Measurements from ENCODE around the gene RARB.

The RARB gene

GRCh38 chr3:25472731-25473130 lies 44.7 kb downstream of the RARB start:
- no peak for DNase-seq (ENCODE audit: low spot score)

DNA sequence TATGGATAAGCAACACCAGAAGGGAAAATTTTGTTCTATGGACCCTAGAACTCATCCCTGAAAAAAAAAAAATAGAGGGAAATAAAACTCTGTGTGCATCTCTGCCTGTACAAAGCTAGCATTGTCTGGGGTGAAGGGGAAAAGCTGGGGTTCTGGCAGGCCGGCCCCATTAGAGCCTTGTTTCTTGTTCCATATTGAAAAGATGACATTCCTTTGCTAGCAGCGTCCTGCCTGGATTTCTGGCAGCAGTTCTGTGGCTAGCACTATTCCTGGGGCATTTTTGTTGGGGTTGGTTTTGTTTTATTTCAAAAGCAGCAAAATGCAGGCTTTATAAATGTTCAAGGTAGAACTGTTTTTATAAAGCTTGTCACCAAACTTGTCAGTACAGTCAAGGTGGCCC lies 45.2 kb downstream of the RARB start:
- DNase-seq (ENCODE audit: low spot score): no peak

DNA sequence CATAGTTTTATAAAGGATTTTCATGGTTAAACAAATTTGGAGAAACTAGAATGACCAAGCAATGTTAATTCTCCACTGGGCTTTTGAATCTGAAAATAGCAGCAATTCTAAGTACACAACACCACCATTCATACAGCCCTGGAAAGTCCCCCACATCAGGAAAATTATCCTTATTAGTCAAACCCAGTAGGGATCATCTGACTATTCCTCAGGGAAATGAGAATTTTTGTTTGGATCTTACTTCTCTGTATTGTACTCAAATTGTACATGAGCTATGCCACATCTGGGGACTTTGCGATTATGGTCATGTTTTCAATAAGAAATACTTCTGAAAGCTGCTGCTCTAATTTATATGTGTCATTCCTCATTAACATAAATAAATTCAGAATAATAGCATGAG lies 46.0 kb downstream of the RARB start:
- DNase-seq (ENCODE audit: low spot score): no peak

- DNase-seq (ENCODE audit: low spot score): no peak
These were observed 48.6 kb downstream of the RARB start for GRCh38 chr3:25476639-25477038.

DNA sequence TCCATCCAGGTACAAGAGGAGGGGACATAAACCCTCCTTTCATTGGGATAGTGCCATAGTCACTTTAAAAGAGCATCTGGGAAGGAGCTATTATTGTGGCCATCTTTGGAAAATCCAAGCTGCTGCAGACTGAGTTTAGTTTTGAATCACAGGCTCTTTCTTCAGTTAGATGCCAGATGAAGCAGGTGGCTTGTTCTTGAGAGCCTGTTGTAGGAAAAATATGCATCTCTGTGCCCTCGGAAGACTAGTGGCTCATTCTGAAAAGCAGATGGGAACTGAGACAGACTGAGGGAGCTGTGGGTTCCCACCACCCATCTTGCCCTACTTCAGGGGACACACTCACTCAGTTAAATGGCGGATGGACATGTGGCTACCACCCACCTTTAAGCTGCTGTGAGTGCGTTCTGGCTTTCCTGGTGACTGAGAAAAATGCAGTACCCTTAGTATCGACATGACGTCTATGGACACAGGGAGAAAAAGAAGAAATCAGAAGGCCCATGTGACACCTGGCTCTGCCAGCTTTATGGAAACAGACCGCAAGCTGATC lies 50.2 kb downstream of the RARB start:
- no peak for DNase-seq (ENCODE audit: low spot score)

DNA sequence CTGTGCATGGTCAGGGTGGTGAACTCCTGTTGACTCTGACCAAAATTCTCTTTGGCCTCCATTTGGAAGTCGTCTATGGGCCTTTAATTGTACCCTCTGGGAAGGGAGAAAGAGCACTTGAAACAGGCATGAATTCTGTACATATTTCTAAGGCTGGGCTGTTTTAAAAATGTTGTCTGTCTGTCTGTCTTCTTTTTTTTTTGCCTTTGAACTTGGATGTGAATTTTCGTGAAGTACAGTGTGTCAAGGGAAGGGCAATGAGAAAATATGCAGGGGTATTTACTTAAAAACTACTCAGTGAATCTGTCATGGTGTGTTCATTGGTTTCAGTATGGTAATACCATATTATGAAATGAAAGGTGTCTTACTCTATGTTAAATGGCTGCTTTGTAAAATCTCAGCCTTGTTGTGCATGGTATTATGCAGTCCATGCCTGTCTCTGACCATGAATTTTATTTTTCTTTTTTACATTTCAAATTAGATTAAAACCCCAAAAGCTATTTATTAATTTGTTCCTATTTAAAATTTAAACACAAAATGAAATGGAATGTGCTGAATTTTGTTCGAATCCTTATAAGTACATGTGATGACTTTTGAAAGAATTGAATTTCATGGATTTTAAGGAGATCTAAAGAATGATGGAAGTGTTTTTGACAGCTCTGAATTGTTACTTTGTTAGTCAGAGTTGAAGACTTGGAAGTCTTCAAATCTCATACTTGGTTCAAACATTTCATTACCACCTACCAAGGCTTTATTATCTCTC lies 51.1 kb downstream of the RARB start:
- no peak for DNase-seq (ENCODE audit: low spot score)

DNA sequence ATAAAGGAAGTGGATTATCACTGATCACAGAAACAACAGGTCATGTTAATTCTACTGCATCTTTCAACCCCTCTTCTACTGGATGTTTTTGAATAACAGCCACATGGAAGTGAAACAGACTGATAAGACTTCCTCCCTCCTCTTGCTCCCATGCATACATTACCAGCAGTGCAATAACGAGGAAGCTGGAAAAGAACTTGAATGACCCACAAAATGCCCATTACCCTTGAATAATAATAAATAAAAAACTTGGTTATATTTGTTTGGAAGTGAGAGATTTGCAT lies 51.6 kb downstream of the RARB start:
- DNase-seq (ENCODE audit: low spot score): no peak

- DNase-seq (ENCODE audit: low spot score): no peak
These were observed 52.7 kb downstream of the RARB start for GRCh38 chr3:25480811-25481210.

- no peak for DNase-seq (ENCODE audit: low spot score)
These were observed 53.3 kb downstream of the RARB start for GRCh38 chr3:25481386-25481785.

DNA sequence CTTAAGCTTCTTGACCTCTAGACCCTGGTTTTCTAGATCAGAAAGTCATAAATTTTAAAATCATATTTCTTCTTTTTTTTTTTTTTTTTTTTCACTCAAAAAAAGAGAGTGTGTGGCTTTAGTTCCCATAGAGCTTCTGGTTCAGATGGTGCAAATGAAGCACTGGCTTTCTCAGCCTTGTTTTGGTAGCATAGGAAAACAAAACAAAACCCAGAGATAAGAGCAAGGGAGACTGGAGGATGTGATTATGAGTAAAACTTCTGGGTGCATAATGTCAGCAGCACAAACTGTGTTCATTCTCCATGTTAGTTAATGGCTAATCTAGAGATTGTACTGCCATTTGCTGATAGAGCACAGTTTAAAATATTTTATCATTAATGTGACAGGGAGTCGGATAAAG lies 55.4 kb downstream of the RARB start:
- no peak for DNase-seq (ENCODE audit: low spot score)

DNA sequence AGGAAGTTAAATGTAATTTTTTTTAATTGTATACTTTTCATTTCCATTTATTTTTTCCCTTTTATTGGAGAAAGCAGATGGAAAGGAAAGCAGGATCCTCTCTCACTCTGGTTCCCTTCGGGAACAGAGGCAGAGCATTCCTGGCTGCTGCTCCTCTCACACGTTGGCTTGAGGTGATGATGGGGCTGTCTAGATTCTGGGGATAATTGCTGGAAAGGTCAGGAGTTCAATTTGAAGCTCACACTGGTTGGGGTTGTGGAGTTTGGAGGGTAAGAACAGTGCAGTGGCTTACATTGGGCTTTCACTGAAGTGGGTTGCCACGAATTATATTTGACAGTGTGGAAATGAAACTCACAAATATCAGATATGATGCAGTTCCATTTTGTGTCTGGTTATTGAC lies 57.6 kb downstream of the RARB start:
- DNase-seq (ENCODE audit: low spot score): no peak

DNA sequence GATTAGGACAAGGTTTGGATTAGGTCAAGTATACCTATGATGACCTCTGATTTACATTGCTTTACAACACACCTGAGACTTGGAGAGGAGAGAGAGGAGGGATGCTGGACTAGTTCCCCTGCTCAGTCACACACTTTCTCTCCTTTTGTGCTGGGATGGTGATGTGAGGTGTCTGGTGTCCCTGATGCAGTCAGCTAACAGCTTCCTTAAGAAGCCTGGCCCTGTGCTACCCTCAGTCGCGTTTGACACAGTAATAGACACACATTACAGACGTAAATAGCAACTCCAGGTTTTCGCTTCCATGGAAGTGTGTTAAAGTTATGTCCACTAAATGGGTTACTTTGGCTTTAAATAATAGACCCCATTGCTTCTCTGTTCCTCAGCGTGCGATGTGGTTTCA lies 58.9 kb downstream of the RARB start:
- DNase-seq (ENCODE audit: low spot score): no peak

DNA sequence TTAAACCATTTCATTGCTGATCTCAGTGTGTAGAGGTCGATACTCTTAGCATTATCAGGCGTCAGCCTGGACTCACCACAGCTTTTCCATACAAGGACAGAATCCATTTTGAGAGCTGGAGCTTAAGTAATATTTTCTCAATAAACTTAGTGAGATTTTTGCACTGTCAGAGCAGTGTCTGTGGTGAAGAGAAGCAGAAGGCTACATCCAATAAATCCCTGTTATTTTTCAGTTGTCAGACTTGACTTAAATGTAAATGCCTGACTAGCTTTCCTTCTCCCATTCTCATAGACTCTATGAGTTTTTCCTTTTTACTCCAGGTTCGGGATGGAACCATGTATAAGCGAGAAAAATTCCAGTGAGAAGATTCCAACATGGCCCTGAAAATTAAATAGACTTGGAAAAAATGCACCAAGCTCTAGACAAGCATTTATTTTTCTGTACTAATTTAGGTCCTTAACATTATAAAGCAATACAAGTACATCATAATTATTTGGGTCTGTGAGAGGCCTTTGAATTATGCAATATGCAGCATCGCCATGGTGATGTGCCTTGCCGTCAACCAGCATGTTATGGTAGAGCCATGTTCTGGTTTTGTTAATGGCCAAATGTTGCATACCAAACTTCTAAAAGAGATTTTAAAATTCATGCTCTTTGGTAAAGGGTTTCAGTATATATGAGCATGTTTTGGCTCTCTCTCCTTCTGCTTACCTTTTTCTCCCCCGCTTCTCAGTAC lies 62.0 kb downstream of the RARB start:
- no peak for DNase-seq (ENCODE audit: low spot score)

DNA sequence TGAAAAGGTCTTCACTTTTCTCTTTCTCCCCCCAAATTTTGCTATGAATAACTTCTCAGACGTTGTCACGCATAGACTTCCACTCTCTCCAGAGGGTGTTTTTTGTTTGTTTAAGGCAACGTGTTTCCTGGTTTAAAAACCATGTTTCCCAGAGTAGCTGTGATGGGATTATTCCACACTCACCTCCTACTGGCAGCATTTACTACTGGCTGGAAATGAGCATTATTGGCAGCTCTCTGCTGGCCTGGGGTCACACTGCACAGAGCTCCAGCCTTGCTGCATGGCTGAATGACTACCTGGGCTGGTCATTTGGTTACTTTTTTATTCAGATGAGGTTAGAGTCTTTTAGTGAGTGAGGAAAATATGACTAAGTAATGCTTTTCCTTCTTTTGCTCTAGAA lies 65.2 kb downstream of the RARB start:
- no peak for DNase-seq (ENCODE audit: low spot score)

DNA sequence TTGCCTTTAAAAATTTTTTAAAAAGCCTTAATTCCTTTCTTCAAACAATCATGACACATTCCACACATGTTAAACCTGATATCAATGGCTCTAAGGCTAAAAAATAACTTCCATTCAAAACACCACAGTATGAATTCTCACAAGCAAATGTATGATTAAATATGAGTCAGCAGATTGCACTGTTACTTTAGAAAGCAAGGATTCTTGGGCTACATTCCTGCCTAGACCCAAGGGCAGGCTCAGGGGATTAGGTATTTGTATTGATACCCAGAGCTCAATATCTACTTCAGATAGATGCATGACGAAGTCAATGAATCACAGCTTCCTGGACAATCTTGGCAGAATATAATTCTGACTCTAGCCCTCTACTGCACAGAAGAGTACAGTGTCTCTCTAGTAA lies 65.7 kb downstream of the RARB start:
- no peak for DNase-seq (ENCODE audit: low spot score)

DNA sequence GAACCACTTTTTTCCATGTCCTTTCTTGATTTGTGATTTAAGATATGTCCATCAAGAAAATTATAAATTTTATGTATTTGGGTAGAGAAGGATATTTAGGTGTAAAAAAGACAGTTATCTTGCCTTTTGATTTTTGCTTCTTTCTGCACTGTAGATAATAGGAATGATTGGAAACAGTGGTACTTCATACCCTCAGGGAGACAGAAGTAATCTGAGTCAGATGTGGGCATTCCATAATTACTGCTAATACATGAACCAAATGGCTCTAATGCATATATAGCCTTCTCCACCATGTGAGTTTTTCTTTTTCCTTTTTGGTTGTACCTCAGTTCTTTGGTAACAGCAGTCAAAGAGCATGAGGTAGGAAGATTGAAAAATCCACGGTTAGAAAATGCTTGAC lies 67.2 kb downstream of the RARB start:
- no peak for DNase-seq (ENCODE audit: low spot score)

GRCh38 chr3:25495726-25496253 lies 67.7 kb downstream of the RARB start:
- DNase-seq (ENCODE audit: low spot score): no peak

DNA sequence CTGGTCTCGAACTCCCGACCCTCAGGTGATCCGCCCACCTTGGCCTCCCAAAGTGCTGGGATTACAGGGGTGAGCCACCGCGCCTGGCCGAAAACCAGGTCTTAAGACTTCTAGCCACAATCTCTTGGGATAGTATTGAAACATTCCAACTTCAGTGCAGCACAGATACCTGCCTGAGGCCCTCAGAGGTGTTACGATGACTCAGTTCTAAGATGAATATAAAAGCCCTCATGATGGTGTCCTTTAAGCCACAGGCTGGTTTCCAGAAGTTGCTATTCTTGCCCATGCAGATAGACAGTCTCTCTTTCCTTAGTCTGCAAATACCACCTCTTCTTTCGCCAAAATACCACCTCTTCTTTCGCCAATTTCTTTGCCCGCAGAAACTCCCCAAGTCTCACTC lies 69.0 kb downstream of the RARB start:
- DNase-seq (ENCODE audit: low spot score): no peak

- DNase-seq (ENCODE audit: low spot score): no peak
These were observed 72.7 kb downstream of the RARB start for GRCh38 chr3:25500706-25501210.

GRCh38 chr3:25502233-25502632 lies 74.2 kb downstream of the RARB start:
- DNase-seq (ENCODE audit: low spot score): no peak

DNA sequence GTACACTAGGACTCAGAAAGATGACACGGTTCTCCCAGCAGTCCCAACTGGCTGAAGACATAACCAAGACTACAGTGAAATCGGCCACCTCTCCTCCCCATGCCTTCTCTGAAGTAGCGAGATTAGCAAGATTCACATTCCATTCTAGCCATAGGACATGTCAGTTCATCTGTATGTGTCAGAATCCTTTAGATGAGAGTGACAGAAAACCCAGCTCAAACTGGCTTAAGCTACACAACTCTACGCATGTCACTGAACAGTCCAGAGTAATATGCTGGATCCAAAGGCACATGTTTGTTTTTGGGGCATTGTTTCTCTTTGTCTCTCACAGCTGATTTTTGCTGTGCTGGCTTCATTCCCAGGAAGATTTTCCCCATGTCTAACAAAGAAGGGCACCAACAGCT lies 75.8 kb downstream of the RARB start:
- DNase-seq (ENCODE audit: low spot score): no peak

GRCh38 chr3:25505581-25505980 lies 77.5 kb downstream of the RARB start:
- DNase-seq (ENCODE audit: low spot score): no peak

DNA sequence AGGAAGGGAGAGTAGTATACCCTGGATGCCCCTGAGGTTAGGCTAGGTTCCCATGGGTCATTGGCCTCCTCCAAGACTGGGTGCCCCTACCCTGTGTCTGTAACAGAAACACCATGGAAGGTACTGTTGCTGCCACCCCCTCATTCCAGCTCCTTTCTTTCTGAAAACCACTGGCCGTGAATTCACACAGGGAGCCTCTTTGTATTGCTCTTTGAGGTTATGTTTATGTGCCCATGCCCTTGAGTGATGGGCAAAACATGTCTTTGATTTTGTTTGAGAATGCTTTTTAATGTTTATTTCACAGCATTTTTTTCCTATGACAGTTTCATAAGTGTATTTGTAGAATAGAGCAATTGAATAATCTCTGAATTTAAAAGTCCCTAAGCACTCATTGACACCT lies 79.7 kb downstream of the RARB start:
- DNase-seq (ENCODE audit: low spot score): no peak

Data from activated CD4-positive, alpha-beta T cell treated with anti-CD3 and anti-CD28 coated beads, Interleukin-2, Interleukin-4, amounts not matched to agents 100 ng/mL and 50 ng/mL, durations not matched to agents 16 hours and 8 hours (primary cell).